HG02610 (cell line): ENCODE results near the gene CDC5L.
A peak's percentile ranks its signal among the peaks of the same experiment; 100 is the strongest.

Experiments
- ATAC-seq: cut with Tn5 transposase; IDR thresholded peaks from one replicate; pipeline ENCODE4 v1.9.1; 2021; ENCODE audit warnings: mild to moderate bottlenecking, moderate library complexity; ENCODE audit not compliant: unreplicated experiment

The CDC5L gene

DNA sequence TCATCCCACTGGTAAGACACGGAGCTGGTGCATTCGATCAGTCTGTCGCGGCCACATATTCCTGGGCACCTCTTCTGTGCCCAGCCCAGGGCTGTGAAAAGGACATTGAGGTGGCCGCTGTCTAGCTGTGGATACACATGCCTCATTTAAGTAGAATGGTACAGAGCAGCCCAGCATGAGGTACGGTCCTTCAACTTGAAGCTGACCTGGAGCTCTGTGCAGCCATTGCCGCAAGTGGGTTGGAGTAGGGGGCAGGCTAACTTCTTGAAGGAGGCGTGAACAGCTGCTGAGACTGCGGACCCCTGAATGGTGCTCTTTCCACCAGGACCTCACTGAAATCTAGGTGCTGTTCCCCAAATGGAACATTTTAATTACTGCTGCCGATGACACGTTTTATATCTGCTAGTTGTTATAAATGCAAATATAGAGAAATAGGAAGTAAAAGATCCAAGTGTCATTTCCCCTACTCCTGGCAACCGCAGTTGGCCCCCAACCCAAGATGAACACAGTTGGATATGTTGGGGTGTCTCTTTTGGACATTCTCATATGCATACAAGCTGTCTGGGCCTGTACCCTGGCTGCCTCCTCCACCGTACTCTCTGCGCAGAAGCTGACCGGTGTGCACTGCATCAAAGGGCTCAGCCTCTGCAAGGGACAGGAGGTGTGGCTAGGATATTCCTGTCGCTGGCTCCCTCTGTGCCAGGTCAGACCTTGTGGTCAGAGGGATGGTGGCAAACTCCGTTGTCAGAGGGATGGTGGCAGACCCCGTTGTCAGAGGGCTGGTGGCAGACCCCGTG lies 86.1 kb downstream of the CDC5L start:
- no peak for ATAC-seq

DNA sequence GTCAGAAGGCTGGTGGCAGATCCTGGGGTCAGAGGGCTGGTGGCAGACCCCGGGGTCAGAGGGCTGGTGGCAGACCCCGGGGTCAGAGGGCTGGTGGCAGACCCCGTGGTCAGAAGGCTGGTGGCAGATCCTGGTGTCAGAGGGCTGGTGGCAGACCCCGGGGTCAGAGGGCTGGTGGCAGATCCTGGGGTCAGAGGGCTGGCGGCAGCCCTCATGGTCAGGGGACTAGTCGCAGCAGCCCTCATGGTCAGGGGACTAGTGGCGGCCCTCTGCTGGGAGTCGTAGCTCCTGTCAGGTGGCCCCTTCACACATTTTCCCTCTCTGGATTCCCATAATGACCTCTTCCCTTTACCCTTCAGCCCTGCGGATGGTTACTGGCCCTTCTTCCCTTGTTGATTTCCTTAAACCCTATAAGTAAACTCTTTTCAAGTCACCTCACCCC lies 86.7 kb downstream of the CDC5L start:
- ATAC-seq: no peak

DNA sequence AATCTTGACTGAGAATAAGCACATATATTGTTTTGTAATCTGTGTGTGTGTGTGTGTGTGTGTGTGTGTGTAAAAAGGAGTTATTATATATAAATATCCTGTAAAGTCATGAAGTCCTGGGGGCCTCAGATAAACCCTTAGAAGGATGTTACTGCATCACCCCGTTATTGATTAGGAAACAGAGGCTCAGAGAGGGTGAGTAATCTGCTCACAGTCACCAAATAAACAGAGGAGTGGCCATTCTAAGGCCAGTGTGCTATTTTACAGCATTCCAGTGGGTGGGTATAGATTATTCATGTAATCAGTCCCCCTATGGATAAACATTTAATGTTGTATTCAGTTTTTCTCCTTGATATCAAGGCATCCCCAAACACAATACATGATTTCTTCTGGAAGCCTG lies 87.1 kb downstream of the CDC5L start:
- no peak for ATAC-seq

DNA sequence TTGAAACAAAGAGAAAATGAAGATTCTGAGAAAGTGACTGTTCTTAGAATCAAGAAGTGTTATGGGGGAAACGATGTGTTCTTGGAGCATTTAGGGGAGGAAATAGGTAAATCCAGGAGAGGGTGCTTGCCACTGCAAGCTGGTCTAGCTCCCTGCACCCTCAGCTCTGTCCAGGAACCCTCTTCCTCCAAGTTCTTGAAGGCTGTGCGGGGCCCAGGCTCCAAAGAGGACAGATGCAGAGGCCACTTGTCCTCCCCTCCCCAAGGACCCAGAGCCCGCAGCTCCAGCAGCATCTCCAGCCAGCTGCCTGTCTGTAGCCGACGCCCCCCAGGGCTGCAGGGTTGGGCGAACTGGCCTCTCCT lies 87.9 kb downstream of the CDC5L start:
- ATAC-seq: peak; percentile 14

- ATAC-seq: peak; percentile 75
These were observed 88.4 kb downstream of the CDC5L start for GRCh38 chr6:44475779-44476434.

- no peak for ATAC-seq
These were observed 89.3 kb downstream of the CDC5L start for GRCh38 chr6:44476849-44477248.

- no peak for ATAC-seq
These were observed 89.9 kb downstream of the CDC5L start for GRCh38 chr6:44477293-44477894.

- no peak for ATAC-seq
These were observed 90.7 kb downstream of the CDC5L start for GRCh38 chr6:44478158-44478557.

GRCh38 chr6:44478591-44479254 lies 91.2 kb downstream of the CDC5L start:
- no peak for ATAC-seq

DNA sequence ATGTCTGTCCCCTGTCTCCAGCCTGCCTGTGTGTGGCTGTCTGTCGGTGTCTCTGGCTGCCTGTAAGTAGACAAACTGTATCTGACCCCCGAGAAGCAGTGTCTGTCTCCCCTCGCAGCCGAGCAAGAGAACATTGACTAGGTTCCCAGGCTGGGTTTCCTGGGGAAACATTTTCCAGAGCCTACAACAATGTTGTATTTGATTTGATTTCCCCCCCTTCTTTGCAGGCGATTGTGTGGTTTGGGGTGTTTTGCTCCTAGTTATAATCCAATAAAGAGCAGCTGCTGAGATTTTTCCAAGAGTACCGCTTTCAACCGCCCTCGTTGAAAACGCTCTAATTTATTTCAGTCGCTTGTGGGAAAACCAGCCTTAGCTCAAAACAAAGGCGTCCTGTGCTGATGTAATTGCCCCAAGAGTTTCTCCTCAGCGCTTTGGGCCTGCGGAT lies 92.6 kb downstream of the CDC5L start:
- ATAC-seq: no peak

DNA sequence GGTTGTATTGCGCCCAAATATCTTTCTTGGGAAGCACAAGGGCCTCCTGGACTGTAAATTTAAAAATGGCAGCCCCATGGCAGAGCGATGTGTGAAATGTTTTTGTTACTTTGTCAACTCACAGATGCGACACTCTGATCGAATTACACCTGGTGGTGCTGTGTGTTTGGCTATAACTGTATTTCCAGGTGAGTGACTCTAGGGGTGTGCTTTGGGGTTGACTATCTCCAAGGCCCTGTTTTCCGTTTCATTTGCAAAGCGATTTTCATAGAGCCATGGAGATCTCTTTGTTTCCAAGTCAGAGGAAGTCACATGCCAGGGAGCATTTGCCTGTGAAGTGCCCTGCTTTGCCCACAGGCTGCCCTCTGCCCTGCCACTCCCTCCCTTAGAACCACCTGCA lies 93.5 kb downstream of the CDC5L start:
- no peak for ATAC-seq

DNA sequence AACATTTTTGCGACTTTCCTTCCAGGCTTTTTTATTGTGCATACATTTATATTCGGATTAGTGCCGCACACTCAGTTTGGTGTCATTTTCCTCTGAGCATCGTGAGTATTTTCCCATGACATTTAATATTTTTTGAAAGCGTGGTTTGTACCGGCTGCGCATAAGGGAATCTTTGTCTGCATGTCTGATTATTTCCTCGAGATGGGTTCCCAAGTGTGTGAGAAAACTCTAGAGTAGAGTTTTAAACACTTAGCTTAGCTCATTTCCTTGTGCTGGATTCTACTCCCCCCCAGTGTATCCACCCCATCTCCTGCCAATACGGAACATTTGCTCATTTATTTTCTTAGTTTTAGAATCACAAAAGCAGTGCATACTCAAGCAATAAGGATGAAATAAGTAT lies 94.3 kb downstream of the CDC5L start:
- ATAC-seq: no peak

DNA sequence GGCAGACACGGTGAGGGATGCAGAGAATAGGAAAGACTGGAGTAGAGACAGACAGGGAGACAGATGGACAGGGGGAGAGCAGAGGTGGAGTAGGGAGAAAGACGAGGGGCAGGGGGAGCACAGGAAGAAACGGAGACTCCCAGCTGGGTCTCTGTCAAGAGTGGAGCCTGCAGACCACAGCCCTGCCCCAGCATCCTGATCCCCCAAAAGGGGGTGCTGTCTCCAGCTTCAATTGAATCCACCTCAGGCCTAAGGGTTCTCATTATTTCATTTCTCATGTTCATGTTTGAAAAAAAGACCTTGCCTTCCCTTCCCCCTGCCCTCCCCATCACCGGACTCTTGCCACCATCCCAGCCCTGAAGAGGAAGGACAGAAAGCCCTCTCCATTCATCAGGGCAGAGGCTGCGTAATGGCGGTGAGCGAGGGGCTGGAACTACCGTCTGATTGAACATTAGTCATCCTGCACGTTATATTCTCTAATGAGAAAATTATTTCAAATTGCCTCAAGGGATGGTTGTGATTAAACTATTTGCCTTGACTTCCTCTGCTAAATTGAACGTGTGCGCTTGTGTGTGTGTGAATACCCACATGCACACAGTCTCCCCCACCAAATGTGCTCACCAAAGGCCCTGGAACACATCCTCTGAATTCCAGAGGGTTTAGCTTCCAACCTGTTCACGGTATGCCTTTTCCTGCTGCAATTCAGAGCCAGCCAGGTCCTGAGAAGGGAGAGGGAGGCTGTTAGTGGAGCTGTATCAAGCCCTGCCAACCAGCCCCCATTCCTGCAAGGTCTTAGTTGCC lies 98.3 kb downstream of the CDC5L start:
- ATAC-seq: no peak

DNA sequence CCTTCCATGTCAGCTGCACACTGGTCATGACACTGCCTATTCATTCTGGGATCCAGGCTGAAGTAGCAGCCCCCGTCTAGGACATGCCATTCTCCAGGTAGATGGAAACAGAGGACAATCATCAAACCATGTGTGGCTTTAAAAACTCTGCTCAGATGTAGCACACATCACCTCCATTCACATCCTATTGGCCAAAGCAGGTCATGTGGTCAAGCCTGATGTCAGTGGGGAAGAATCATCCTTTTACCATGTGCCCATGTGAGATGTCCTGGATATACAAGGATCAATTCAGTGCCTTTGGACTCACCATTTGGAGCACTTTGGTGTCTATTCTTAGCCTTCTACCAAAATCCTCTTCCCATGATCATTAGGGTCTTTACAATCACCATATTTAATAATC lies 99.5 kb downstream of the CDC5L start:
- ATAC-seq: no peak

DNA sequence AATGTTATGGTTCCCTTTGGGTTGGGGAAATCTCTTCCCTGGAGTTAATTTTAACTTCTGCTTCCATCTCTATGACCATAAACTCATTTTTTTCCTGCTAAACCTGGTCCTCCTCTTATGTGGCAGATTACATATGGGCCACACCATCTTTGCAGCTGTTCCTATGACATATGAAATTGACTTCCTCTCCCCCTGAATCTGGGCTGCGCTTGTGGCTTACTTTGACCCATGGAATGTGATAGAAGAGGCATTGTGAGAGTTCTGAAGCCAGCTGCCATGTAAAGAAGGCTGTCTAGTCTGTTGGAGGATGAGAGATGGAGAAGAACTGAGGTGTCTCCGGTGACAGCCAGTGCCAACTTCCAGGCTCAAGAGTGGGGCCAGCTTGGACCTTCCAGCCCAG lies 100.1 kb downstream of the CDC5L start:
- no peak for ATAC-seq

DNA sequence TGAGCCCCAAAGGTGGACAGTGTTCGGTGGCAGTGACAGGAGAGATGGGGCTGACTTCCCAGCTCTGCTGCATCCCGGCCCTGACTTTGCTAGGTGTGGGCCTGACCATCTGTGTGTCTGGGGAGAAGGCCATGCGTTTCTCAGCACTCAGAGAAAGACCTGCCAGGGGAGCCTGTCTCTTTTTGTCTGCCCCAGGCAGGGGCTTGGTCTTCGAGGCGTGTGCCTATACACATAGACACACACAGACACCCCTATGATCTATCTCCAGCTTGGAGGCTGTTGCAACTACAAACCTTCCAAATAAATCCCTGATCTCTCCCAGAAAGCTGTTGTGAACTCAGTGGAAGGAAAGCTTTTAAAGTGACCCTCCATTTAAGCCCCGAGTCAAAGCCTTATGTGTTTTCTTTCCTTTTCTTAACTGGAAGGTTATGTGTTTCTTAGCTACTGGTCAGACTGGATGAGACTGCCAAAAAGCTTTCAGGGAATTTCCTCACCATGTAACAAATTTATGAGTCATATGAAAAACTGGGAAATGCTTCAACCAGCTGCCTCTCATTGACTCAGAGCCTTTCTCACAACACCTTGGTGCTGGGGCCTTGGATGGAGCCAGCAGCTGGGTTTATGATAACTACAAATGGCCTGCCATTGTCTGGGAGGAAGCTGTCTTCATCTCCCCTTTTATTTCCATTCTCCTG lies 102.6 kb downstream of the CDC5L start:
- no peak for ATAC-seq

DNA sequence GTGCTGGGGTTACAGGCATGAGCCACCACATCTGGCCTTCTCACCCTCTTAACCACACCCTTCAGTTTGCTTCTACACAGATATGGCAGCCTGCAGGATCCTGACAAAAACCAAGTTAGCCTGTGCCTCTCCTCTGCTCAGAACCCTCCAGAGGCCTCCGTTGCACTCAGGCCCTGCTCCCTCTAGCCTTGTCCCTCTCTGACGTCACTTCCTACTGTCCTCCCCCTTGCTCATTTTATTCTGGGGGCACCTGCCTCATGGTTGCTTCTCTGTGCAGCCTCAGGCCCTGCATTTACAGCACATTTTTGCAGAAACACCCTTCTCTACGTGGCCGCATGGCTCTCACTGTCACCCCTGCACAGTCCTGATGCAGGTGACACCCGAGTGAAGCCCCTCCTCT lies 105.6 kb downstream of the CDC5L start:
- ATAC-seq: no peak

DNA sequence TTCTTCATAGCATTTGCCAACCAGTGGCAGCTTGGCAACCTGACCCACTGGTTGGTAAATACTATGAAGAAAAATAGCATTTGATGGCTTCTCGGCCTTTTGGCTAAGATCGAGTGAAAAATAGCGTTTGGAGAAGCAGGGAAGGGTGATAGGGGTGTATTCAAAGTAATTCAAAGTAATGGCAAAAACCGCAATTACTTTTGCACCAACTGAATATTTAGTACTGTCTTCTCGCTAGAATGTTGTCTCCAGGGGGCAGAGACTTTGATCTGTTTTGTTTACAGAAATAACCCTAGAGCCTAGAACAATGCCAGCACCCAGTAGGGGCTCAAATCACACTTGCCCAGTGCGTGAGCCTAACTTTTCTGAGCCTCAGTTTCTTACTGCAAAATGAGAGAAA lies 106.1 kb downstream of the CDC5L start:
- ATAC-seq: no peak

- no peak for ATAC-seq
These were observed 106.5 kb downstream of the CDC5L start for GRCh38 chr6:44494011-44494501.
